IPS-20b (cell line): ENCODE data around the gene PPP1R12B.
"Not testable (repeated sequence)": the region's sequence is repeated elsewhere in the genome, so short reads cannot be mapped to it uniquely, and the experiment has no call there.

ENCODE experiments used
- H3K27ac ChIP-seq: one replicate; pipeline ENCODE4 v1.5.1; 2013; ENCODE audit warnings: low read length
- H3K27me3 ChIP-seq: 2 replicates; pipeline ENCODE4 v1.6.1; 2013; ENCODE audit warnings: mild to moderate bottlenecking, low read length, inconsistent platforms; ENCODE audit not compliant: insufficient read depth
- H3K36me3 ChIP-seq: 2 replicates; pipeline ENCODE4 v1.6.1; 2013; ENCODE audit warnings: low read depth, mild to moderate bottlenecking, inconsistent platforms, low read length, moderate library complexity; ENCODE audit not compliant: insufficient read depth
- H3K4me1 ChIP-seq: 2 replicates; pipeline ENCODE4 v1.6.1; 2013; ENCODE audit warnings: mild to moderate bottlenecking, control low read depth, inconsistent platforms, low read length, moderate library complexity; ENCODE audit not compliant: insufficient read depth
- H3K4me3 ChIP-seq: 2 replicates; pipeline ENCODE4 v1.5.1; 2013; ENCODE audit warnings: mild to moderate bottlenecking, low read length, inconsistent platforms
- H3K9ac ChIP-seq: 2 replicates; pipeline ENCODE4 v1.6.1; 2013; ENCODE audit warnings: low read depth, mild to moderate bottlenecking, inconsistent platforms, low read length, moderate library complexity
- H3K9me3 ChIP-seq: 2 replicates; pipeline ENCODE4 v1.6.1; 2013; ENCODE audit warnings: mild to moderate bottlenecking, low read depth, low read length, inconsistent platforms; ENCODE audit not compliant: insufficient read depth

Gene PPP1R12B

DNA sequence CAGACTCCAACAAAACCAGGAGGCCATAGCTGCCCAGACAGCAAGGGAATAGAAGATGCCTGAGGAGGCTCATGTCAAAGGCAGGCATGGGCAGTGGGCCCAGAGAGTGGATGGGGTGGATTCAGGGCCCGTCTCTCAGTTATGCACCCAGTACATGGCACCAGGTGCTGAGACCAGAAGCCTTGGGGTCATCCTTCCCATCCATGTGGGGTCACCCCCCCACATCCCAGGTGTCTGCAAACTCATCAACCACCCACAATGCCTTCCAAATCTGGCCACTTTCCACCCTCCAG is 266.7 kb downstream of the PPP1R12B start:
- not testable (repeated sequence) for H3K9me3 ChIP-seq, H3K9ac ChIP-seq, H3K27me3 ChIP-seq, H3K36me3 ChIP-seq, H3K27ac ChIP-seq, H3K4me1 ChIP-seq, H3K4me3 ChIP-seq

DNA sequence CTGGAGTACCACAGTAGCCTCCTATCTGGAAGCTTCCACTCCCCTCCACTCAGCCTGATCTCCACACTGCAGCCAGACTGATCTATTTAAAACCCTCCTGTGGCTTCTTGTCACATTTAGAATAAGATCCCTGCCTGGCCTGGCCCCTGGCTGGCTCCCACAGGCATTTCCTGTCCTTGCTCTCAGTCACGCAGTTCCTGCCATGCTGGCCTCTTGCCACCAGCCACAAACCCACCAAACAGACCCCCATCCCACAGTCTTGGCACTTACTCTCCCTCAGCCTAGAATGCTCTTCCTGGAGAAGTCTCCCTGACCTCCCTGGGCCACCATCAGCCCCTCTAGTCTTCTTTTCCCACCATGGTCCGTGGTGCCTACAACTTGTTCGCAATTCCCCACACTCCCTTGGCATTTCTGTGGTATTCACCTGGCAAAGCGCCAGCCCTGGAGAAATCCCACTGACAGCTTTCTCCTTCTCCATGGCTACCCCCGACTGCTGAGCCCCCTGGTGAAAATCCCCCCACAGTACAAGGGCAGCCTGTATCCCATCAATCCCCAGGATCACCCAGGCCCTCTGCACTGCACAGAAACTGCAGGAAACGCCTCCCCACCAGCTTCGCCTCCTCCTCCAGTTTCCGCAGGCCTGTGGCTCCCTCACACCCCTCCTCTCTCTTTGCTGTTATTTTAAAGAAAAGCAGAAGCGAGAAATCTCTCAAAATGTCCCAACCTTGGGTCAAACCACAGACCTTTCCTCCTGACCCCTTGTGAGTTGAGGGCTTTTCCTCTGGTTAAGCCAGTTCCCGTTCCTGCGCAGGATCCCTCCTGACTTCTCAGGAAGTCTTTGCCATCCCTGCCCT is 267.2 kb downstream of the PPP1R12B start:
- no peak overlapping the region for H3K9ac ChIP-seq
- no peaks in the 10 kb centered on the region for H3K27me3 ChIP-seq
- no peaks in the 10 kb centered on the region for H3K36me3 ChIP-seq
- H3K27ac ChIP-seq = no peak overlapping the region
- H3K4me1 ChIP-seq = peaks cover 6% of the 10 kb centered on the region; the same call in 1 of the 2 replicates
- no peaks in the 10 kb centered on the region for H3K9me3 ChIP-seq
- H3K4me3 ChIP-seq = no peak overlapping the region

DNA sequence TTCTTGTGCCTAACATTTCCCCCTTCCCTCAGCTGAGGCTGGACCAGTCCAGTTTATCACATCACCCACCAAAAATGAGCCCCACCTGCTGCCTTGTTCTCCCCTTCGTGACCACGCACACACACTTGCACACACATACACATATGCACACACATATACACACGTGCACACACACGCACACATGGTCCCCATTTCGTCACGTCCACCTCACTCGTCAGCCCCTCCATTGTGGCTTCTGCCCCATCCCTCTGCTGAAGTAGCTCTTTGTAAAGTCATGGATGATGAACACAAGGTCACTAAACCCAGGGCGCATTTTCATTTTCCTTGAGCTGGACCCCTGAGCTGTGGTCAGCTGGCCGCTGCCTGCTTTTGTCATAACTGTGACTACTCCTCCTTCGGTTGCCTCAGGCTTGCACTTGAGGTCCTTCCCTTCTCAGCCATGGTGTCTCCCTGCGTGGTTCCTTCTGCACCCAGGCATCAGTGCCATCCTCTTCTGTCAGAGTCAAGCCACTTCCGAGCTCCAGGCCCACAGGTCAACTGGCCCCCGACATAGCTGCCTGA is 267.9 kb downstream of the PPP1R12B start:
- Histone ChIP-seq H3K9me3 (no peaks in the 10 kb centered on the region), H3K9ac (no peak overlapping the region), H3K27me3 (no peaks in the 10 kb centered on the region), H3K36me3 (no peaks in the 10 kb centered on the region), H3K4me3 (no peak overlapping the region), H3K4me1 (peaks cover 6% of the 10 kb centered on the region; the same call in 1 of the 2 replicates), H3K27ac (no peak overlapping the region)

DNA sequence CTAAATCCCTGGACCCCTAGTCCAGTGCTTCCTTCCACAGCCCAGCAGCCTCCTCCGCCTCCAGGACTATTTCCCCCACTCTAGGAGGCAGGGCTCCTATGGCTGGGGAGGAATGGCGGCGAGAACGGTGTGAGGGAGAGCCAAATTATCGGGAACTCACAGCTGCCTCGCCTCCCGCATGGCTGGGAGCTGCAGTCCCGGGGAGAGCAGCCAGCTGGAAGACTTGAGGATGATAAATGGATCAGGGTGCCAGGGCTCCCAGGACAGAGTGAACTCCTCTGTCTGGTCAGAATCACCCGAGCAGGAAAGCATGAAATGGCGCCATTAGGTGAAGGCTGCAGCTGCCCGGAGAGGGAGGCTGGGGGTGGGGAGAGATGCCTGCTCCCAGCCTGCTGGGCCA is 270.5 kb downstream of the PPP1R12B start:
- not testable (repeated sequence) for H3K9ac ChIP-seq, H3K36me3 ChIP-seq, H3K27me3 ChIP-seq, H3K9me3 ChIP-seq, H3K4me1 ChIP-seq, H3K27ac ChIP-seq, H3K4me3 ChIP-seq

DNA sequence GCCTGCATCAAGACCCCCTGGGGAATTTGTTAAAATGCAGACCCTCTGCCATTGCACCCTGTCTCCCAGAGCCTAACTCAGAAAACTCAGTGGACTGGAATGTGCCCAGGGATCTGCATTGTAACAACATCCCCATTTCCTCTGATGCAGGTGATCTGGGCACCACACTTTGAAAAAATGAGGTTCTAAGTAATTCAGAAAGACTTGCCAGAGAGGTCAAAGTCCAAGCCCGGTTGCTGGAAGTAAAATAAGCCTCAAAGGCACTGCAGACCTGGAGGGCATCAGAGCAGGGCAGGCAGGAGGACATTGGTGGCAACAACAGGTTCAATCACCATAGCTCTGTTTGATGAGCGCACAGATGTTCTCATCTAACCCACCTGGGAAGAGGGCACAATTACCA is 271.0 kb downstream of the PPP1R12B start:
- Histone ChIP-seq H3K9me3 (no peaks in the 10 kb centered on the region), H3K9ac (no peak overlapping the region), H3K27ac (no peak overlapping the region), H3K27me3 (no peaks in the 10 kb centered on the region), H3K4me3 (no peak overlapping the region), H3K4me1 (peaks cover 6% of the 10 kb centered on the region; the same call in 1 of the 2 replicates), H3K36me3 (no peaks in the 10 kb centered on the region)

DNA sequence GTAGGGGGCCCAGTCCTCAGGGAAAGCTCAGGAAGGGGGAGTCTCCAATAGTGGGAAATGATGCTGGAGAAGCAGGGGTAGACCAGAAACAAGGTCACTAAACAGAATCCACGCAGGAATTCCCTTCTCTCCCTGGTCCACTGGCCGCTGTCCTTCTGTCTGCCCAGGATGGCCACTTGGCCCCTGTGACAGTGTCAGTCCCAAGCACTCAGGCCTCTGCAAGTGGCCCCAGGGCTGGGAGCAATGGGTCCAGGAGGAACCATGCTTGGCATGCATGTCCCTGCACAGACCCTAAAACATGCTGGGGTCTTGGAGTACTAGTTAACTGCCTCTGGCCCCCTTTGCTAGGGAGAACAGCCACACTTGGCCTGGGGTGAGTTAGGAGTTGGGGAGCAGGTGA is 271.5 kb downstream of the PPP1R12B start:
- not testable (repeated sequence) for H3K36me3 ChIP-seq, H3K9me3 ChIP-seq, H3K4me3 ChIP-seq, H3K9ac ChIP-seq, H3K27me3 ChIP-seq, H3K4me1 ChIP-seq, H3K27ac ChIP-seq

DNA sequence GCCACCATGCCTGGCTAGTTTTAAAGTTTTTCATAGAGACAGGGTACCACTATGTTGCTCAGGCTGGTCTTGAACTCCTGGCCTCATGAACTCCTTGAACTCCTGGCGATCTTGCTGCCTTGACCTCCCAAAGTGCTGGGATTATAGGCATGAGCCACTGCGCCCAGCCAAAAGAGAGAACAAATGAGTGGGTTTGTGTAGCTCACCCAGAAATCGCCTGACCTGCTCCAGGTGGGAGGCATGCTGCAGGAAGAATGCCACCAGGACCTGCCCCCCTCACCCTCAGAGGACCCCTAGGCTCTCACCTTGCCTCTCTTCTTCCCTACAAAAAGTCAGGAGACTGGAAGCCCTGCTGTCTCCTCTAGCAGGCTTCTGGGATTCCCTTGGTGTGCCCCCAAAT is 272.9 kb downstream of the PPP1R12B start:
- Histone ChIP-seq H3K27ac (no peak overlapping the region), H3K27me3 (no peaks in the 10 kb centered on the region), H3K9me3 (no peaks in the 10 kb centered on the region), H3K36me3 (no peaks in the 10 kb centered on the region), H3K9ac (no peak overlapping the region), H3K4me3 (no peak overlapping the region), H3K4me1 (peaks cover 6% of the 10 kb centered on the region)

DNA sequence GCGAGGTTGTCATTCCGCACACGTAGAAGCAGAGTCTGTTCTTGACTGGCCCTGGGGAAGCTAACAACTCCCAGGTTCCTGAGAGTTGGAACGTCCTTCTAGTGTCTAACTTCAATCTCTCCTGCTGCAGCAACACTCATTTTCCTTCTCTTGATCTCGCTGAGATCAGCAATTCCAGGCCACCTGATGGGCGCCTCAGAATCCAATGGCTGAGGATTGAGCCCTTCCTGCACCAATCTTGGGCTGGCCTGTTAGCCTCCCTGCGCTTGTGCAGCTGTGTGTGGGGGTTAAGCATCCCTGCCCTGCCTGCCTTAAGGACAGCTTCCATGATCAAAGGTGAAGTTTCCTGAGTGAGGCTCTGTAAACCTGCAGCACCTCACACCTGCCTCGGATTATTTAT is 273.9 kb downstream of the PPP1R12B start:
- H3K9ac ChIP-seq = 0 out of 2 replicates have a peak overlapping the region, but pooled peaks have one; percentile 15
- no peaks in the 10 kb centered on the region for H3K36me3 ChIP-seq
- no peak overlapping the region for H3K4me3 ChIP-seq
- peaks cover 11% of the 10 kb centered on the region for H3K4me1 ChIP-seq
- no peak overlapping the region for H3K27ac ChIP-seq
- no peaks in the 10 kb centered on the region for H3K27me3 ChIP-seq
- no peaks in the 10 kb centered on the region for H3K9me3 ChIP-seq

DNA sequence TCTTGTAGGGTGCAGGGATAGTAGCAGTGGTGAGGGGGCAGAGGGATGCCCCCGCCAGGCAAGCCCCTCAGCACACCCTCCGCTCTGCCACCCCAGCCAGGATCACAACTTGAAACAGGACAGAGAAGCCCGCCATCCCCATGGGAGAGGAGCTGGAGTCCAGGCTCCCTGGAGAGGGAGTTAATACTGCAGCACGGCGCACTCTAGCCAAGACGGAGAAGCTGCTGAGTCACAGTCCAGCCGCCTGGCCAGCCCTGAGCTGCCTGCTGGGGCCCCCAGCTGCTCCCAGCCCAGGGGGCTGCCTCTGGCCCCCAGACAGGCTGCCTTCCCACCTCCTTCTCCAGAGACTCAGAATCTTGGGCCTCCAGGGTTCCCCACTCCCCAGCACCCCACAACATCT is 274.6 kb downstream of the PPP1R12B start:
- H3K9ac ChIP-seq = 0 out of 2 replicates have a peak overlapping the region, but pooled peaks have one; percentile 15
- H3K9me3 ChIP-seq = no peaks in the 10 kb centered on the region
- no peak overlapping the region for H3K27ac ChIP-seq
- H3K27me3 ChIP-seq = no peaks in the 10 kb centered on the region
- H3K36me3 ChIP-seq = no peaks in the 10 kb centered on the region
- no peak overlapping the region for H3K4me3 ChIP-seq
- peaks cover 12% of the 10 kb centered on the region for H3K4me1 ChIP-seq

DNA sequence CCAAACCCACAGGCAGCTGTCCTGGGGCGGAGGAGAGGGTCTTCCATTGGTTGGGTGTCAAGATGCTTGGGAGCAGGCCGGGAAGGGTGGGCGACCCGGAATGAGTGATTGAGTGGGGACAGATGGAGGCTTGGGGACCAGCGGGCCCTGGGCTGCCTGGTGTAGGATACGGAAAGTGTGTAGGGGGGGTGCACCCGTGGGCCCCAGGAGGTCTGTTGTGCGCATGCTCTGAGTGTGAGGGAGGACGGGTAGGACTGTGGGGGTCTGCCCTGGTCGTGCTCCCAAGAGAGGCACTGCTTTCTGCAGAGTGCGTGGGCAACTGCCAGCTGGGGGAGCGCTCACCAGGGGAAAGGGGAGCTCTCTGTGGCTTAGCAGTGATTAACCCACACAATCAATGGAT is 275.0 kb downstream of the PPP1R12B start:
- H3K4me1 ChIP-seq, H3K27me3 ChIP-seq, H3K9me3 ChIP-seq, H3K36me3 ChIP-seq, H3K9ac ChIP-seq, H3K27ac ChIP-seq, H3K4me3 ChIP-seq: not testable (repeated sequence)

DNA sequence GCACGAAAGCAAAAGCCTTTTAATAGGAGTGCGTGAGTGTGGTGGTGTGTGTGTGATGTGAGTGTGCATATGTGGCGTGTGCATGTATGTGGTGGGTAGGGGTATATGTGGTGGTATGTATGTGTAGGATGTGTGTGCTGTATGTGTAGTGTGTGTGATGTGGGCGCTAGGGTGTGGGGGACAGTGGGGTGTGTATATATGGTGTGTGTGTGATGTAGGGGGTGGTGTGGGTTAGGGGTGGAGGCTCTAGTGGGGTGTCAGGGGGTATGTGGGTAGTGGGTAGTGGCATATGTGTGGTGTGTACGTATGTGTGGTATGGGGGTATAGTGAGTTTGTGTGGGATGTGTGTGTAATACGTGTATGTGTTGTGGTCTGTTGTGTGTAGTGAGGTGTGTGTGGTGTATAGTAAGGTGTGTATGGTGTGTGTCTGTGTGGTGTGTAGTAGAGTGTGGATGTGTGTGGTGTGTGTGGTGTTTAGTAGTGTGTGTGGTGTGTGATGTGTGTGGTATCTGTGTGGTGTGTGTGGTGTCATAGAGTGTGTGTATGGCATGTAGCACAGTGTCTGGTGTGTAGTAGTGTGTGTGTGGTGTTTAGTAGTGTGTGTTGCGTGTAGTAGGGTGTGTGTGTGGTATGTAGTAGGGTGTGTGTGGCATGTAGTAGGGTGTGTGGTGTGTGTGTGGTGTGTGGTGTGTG is 275.7 kb downstream of the PPP1R12B start:
- no peaks in the 10 kb centered on the region for H3K9me3 ChIP-seq
- no peak overlapping the region for H3K27ac ChIP-seq
- peaks cover 6% of the 10 kb centered on the region; the same call in 1 of the 2 replicates for H3K4me1 ChIP-seq
- no peaks in the 10 kb centered on the region for H3K27me3 ChIP-seq
- no peaks in the 10 kb centered on the region for H3K36me3 ChIP-seq
- no peak overlapping the region for H3K4me3 ChIP-seq
- H3K9ac ChIP-seq = no peak overlapping the region

DNA sequence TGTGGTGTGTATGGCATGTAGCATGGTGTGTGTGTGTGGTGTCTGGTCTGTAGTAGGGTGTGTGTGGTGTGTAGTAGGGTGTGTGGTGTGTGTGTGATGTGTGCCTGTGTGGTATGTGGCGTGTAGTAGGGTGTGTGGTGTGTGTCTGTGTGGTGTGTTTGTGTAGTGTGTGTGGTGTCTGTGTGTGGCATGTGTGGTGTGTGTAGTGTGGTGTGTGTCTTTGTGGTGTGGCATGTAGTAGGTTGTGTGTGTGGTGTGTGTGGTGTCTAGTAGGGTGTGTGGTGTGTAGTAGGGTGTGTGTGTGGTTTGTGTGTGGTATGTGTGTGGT is 276.2 kb downstream of the PPP1R12B start:
- no peak overlapping the region for H3K27ac ChIP-seq
- no peak overlapping the region for H3K9ac ChIP-seq
- H3K4me3 ChIP-seq = no peak overlapping the region
- H3K36me3 ChIP-seq = no peaks in the 10 kb centered on the region
- H3K27me3 ChIP-seq = no peaks in the 10 kb centered on the region
- H3K4me1 ChIP-seq = peaks cover 6% of the 10 kb centered on the region; the same call in 1 of the 2 replicates
- no peaks in the 10 kb centered on the region for H3K9me3 ChIP-seq
